HepG2 (cell line): ENCODE data around the gene ZMIZ1. TPM values are rescaled to one million over a fixed set of nuclear protein-coding genes. Genes with fewer than 3 reads are reported as not detected.

Experiments
- ATM ChIP-seq: fragments of 450-650 bp; IDR thresholded peaks from 2 replicates; pipeline ENCODE4 v1.7.1; 2017; ENCODE audit warnings: mild to moderate bottlenecking, borderline replicate concordance
- CSRNP2 ChIP-seq: sonication (generic); formaldehyde crosslinking; conservative IDR thresholded peaks from 2 replicates; pipeline ENCODE4 v1.8.0; 2022; ENCODE audit warnings: low read depth, missing genetic modification reagents
- DPF2 ChIP-seq: sonication (generic); formaldehyde crosslinking; IDR thresholded peaks from 2 replicates; pipeline ENCODE4 v1.4.0; 2020; ENCODE audit warnings: mild to moderate bottlenecking, low read depth, missing genetic modification reagents, borderline replicate concordance
- ELK4 ChIP-seq: sonication (generic); formaldehyde crosslinking; IDR thresholded peaks from 2 replicates; pipeline ENCODE4 v1.9.0; 2021; ENCODE audit warnings: missing genetic modification reagents, borderline replicate concordance
- HES4 ChIP-seq: sonication (generic); formaldehyde crosslinking; IDR thresholded peaks from 2 replicates; pipeline ENCODE4 v1.9.0; 2021; ENCODE audit warnings: mild to moderate bottlenecking, missing genetic modification reagents, borderline replicate concordance
- IKZF1 ChIP-seq: fragments of 450-650 bp; IDR thresholded peaks from 2 replicates; pipeline ENCODE4 v1.7.1; 2016
- LCORL ChIP-seq, 2 experiments: fragments of 450-650 bp in 1 of 2; sonication (generic) in 1 of 2; formaldehyde crosslinking in 1 of 2; IDR thresholded peaks; 2 replicates each; pipeline versions ENCODE4 v1.5.0 to v1.6.1; 2017 to 2020; ENCODE audit warnings: antibody characterized with exemption in 1 of 2, missing genetic modification reagents in 1 of 2
- MLX ChIP-seq: IDR thresholded peaks from 2 replicates; pipeline ENCODE4 v1.6.1; 2016
- NFIC ChIP-seq: IDR thresholded peaks from 2 replicates; pipeline ENCODE4 v1.6.1; 2012; ENCODE audit warnings: mild to moderate bottlenecking, low read length, inconsistent platforms
- NRL ChIP-seq: sonication (generic); formaldehyde crosslinking; IDR thresholded peaks from 2 replicates; pipeline ENCODE4 v1.5.0; 2020; ENCODE audit warnings: missing genetic modification reagents, mild to moderate bottlenecking, moderate library complexity, borderline replicate concordance
- PBX3 ChIP-seq: sonication (generic); formaldehyde crosslinking; IDR thresholded peaks from 2 replicates; pipeline ENCODE4 v1.8.1; 2023; ENCODE audit warnings: missing genetic modification reagents, inconsistent platforms, borderline replicate concordance
- SMAD9 ChIP-seq: sonication (generic); formaldehyde crosslinking; IDR thresholded peaks from 2 replicates; pipeline ENCODE4 v1.5.1; 2020; ENCODE audit warnings: mild to moderate bottlenecking, missing genetic modification reagents
- TMF1 ChIP-seq: sonication (generic); formaldehyde crosslinking; IDR thresholded peaks from 2 replicates; pipeline ENCODE4 v1.8.1; 2022; ENCODE audit warnings: low read depth, missing genetic modification reagents
- ZNF230 ChIP-seq: sonication (generic); formaldehyde crosslinking; IDR thresholded peaks from 2 replicates; pipeline ENCODE4 v1.4.0; 2020; ENCODE audit warnings: mild to moderate bottlenecking, missing genetic modification reagents
- ZNF382 ChIP-seq: sonication (generic); formaldehyde crosslinking; IDR thresholded peaks from 2 replicates; pipeline ENCODE4 v1.5.0; 2020; ENCODE audit warnings: missing genetic modification reagents, mild to moderate bottlenecking, borderline replicate concordance
- ZNF646 ChIP-seq: sonication (generic); formaldehyde crosslinking; IDR thresholded peaks from 2 replicates; pipeline ENCODE4 v1.9.0; 2021; ENCODE audit warnings: mild to moderate bottlenecking, missing genetic modification reagents
- ZSCAN25 ChIP-seq: sonication (generic); formaldehyde crosslinking; IDR thresholded peaks from 2 replicates; pipeline ENCODE4 v1.8.0; 2022; ENCODE audit warnings: mild to moderate bottlenecking, missing genetic modification reagents
- polyA plus RNA-seq, 8 experiments: library from polyadenylated mRNA; depleted of rRNA in 3 of 8; stranded (reverse) in 7 of 8; unstranded in 1 of 8; fragments of >200 nt; fragmentation: Illumina TruSeq in 4 of 8; extraction: Trizol in 4 of 8; gene quantifications; 2 replicates each; pipeline versions ENCODE4 v1.2.1 to v1.2.3, GENCODE V29; 2011 to 2016; ENCODE audit warnings: low read depth in 4 of 8, missing spikeins in 1 of 8, mixed read lengths in 1 of 8; ENCODE audit not compliant: insufficient read depth in 1 of 8
- total RNA-seq, 5 experiments: library from RNA; depleted of rRNA; stranded (reverse); fragments of >200 nt; fragmentation: Illumina TruSeq; extraction: Trizol; gene quantifications; 2 replicates each; pipeline ENCODE4 v1.2.3, GENCODE V29; 2016; ENCODE audit warnings: low read depth in 1 of 5

The ZMIZ1 gene
- total and polyA plus RNA-seq, 2 of the 13 experiments (the other 11 are each of a cell fraction or from before 2014, with no cell fraction given) = 5.3 to 10.2 TPM

GRCh38 chr10:79326361-79327089 lies 257.8 kb downstream of the ZMIZ1 start (continued):
- TF ChIP-seq ZNF646 (CRISPR knock-in tag) (peak; percentile 67; the same call in 1 of the 2 replicates), LCORL (IDR thresholded peaks at IDR 0.05) (0 out of 2 replicates have a peak, but pooled peaks have one; percentile 15), LCORL (CRISPR knock-in tag; IDR thresholded peaks at IDR 0.05) (no peak), NRL (CRISPR knock-in tag) (no peak), DPF2 (CRISPR knock-in tag) (no peak), PBX3 (CRISPR knock-in tag) (no peak), IKZF1 (0 out of 2 replicates have a peak, but pooled peaks have one; percentile 62), ELK4 (CRISPR knock-in tag) (no peak), MLX (CRISPR knock-in tag) (no peak), CSRNP2 (CRISPR knock-in tag) (no peak), SMAD9 (no peak), ZNF230 (no peak), ZSCAN25 (CRISPR knock-in tag) (no peak), NFIC (no peak), TMF1 (no peak), ZNF382 (CRISPR knock-in tag) (no peak), HES4 (no peak), ATM (0 out of 2 replicates have a peak, but pooled peaks have one; percentile 4)
